Retinal pigment epithelial cell (primary cell): ENCODE results near the gene CORIN.

Experiments used
- DNase-seq: peaks from one replicate; pipeline ENCODE4 v3.0.0-alpha.2; 2010; ENCODE audit warnings: low read depth
- H3K4me3 ChIP-seq: 2 replicates; pipeline ENCODE4 v1.5.1; 2011; ENCODE audit warnings: mild to moderate bottlenecking, low read length, control low read depth, moderate library complexity
- TF ChIP-seq, protein P1 (sequence below): conservative IDR thresholded peaks from 2 replicates; pipeline ENCODE4 v1.5.1; 2011; ENCODE audit warnings: low read depth, low read length, control low read depth, inconsistent platforms

Gene CORIN

DNA sequence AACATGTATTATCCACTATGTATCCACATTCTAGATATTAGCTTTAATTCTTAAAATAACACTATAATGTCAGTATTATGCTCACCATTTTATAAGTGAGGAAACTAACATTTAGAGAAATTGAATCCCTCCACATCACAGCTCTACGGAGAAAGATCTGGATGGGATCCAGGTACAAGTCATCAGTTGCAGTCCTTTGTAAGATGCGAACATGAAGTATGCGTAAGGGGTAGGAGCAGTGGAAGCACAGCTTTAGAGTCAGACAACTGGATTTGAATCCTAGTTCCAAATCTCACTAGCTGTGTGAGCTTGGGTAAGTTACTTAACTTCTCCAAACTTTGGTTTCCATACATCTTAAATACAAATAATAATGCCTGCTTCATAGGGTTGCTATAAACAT, 190.3 kb downstream of the CORIN start:
- DNase-seq, result no peak
- TF ChIP-seq, protein P1, sequence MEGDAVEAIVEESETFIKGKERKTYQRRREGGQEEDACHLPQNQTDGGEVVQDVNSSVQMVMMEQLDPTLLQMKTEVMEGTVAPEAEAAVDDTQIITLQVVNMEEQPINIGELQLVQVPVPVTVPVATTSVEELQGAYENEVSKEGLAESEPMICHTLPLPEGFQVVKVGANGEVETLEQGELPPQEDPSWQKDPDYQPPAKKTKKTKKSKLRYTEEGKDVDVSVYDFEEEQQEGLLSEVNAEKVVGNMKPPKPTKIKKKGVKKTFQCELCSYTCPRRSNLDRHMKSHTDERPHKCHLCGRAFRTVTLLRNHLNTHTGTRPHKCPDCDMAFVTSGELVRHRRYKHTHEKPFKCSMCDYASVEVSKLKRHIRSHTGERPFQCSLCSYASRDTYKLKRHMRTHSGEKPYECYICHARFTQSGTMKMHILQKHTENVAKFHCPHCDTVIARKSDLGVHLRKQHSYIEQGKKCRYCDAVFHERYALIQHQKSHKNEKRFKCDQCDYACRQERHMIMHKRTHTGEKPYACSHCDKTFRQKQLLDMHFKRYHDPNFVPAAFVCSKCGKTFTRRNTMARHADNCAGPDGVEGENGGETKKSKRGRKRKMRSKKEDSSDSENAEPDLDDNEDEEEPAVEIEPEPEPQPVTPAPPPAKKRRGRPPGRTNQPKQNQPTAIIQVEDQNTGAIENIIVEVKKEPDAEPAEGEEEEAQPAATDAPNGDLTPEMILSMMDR, result no peak
- H3K4me3 ChIP-seq, result no peak overlapping the region

DNA sequence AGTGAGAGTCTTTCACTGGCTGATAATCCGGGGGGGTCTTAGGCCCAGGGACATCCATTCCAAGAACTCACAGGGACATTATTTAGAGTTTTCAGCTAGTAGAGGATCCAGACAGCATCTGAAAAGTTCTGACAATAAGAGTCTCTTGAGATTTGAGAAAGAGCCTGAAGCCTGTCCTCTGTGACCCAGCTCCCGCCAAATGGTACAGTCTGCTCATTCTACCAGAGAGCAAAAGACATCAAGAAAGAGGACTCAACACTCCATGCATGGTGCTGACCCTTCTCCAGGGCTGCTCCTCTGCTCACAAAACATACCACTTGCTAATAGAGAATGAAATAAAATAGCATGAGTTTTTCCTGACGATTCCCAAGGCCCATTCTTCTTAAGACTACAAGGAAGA, 190.8 kb downstream of the CORIN start:
- H3K4me3 ChIP-seq, result no peak overlapping the region
- no peak for DNase-seq
- TF ChIP-seq, protein P1, result no peak

DNA sequence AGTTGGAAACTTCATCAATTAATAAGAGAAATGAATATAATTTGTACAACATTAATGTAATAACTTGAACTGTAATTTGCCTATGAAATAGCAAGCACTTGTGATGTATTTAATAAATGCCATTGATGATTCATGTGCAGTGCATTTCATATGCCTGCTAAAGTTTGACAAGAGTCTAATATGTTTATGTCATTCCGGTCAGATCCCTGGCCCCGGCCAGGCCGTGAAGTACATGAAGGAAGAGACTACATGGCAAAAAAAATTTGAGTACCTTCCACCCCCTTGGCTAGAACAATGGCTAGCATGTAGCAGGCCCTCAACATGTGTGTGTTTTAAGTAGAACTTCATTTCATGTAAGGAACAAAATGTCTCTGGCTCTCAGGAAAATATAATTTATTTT, 191.5 kb downstream of the CORIN start:
- TF ChIP-seq, protein P1, result no peak
- no peak overlapping the region for H3K4me3 ChIP-seq
- DNase-seq, result peak; percentile 8

DNA sequence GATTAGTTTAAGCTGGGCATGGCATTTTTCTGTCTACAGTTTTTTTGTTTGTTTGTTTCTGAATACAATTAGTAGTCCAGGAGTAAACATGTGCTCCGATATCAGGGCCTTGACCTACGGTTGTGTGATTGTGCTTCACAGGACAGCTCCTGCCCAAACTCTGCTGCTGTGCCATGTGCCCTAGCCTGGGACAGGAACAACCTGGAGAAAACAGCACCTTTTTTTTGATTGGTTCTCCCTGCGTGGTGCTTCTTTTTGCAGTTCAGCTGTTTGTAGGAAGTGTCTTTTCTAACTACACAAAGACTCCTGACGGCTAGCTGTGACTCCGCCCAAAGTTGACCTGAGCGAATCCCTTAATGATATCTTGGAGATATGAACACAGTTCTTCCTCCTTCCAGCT, 194.0 kb downstream of the CORIN start:
- TF ChIP-seq, protein P1, result no peak
- no peak for DNase-seq
- H3K4me3 ChIP-seq, result no peak overlapping the region

DNA sequence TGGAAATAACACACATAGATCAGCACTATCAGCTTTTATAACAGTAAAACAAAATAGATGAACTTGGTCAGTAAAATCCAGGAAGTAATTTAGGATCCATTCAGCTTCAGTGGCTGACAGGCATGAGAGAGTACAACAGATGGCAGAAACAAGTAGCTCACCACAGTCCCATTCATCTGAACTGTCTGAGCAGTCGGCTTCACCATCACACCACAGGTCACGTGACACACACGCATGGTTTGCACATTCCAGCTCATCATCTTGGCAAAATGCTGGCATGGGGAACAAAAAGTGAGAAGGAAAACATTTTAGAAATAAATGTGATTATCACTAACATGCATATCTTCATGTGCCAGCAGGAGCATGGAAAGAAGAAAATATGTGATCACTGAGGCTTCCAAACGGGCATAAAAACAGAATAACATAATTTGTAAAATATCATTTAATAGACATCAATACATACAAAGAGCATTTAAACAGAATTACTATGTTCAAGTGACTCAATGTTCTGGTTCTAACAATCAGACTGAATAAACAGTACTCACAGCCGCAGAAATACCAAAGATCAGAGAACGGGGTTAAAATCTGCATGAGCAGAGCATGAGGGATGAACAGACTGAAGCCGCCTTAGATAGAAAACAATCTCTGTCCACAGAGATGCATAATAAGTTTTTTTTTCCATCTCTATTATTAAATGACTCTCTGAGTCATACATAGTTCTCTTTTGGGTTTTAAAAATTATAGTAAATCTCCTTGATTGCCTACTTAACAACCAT, 194.7 kb downstream of the CORIN start:
- TF ChIP-seq, protein P1, result no peak
- H3K4me3 ChIP-seq, result no peak overlapping the region
- peak; percentile 24 for DNase-seq

DNA sequence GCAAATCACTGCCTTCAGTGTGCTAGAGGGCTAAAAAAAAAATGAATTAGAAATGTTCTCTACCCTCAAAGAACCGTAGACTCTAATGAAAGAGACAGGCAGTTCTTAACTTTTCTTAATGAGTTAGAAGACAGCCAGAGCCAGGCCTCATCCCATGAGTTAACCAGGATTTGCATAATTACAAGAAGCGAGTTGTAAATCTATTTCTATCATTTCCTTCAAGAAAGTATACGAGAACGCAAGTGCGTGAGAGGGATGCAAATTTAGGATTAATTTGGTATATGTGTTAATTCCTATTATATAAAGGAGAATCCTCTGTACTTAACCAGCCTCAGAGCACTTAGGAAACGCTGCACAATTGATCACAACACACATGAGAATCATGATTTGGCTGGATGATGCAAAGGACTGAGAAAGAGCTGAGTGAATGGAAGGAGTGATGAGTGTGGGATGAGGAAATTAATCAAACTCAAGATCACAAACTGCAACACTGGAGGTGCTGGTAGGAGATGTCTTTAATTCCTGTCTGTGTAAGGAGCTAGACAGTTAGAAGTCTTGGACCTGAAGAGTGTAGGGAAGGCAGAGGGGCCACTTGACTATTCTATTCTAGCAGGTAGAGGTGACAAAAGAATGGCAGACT, 195.6 kb downstream of the CORIN start:
- DNase-seq, result no peak
- TF ChIP-seq, protein P1, result no peak
- no peak overlapping the region for H3K4me3 ChIP-seq

DNA sequence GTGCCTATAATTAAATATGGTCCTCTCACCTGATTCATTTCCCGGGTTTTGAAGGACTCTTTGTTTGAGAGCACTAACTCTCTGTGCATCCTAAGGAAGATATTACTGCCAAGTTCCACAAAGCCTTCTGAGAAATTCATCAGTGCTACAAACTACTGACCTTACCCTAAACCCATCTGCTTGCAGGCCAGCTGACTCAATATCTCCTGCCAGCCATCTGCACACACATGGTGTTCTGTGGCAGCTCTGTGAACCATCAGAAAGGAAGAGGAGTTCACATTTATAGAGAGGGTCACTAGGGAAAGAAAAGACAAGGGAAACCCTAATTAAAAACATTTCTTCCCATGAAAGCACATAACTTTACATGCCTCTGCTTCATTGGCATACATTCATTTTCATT, 196.1 kb downstream of the CORIN start:
- no peak overlapping the region for H3K4me3 ChIP-seq

More for the DNA sequence above, 196.1 kb downstream of the CORIN start:
- TF ChIP-seq, protein P1, result no peak
- DNase-seq, result no peak
